Fibroblast of skin of left quadriceps (primary cell): ENCODE measurements around the gene HMCN1.

ENCODE experiments used
- DNase-seq, 2 experiments: peaks; one replicate each; pipeline ENCODE4 v3.0.0-alpha.2; 2013; ENCODE audit warnings: low read depth in 2 of 2

The HMCN1 gene

DNA sequence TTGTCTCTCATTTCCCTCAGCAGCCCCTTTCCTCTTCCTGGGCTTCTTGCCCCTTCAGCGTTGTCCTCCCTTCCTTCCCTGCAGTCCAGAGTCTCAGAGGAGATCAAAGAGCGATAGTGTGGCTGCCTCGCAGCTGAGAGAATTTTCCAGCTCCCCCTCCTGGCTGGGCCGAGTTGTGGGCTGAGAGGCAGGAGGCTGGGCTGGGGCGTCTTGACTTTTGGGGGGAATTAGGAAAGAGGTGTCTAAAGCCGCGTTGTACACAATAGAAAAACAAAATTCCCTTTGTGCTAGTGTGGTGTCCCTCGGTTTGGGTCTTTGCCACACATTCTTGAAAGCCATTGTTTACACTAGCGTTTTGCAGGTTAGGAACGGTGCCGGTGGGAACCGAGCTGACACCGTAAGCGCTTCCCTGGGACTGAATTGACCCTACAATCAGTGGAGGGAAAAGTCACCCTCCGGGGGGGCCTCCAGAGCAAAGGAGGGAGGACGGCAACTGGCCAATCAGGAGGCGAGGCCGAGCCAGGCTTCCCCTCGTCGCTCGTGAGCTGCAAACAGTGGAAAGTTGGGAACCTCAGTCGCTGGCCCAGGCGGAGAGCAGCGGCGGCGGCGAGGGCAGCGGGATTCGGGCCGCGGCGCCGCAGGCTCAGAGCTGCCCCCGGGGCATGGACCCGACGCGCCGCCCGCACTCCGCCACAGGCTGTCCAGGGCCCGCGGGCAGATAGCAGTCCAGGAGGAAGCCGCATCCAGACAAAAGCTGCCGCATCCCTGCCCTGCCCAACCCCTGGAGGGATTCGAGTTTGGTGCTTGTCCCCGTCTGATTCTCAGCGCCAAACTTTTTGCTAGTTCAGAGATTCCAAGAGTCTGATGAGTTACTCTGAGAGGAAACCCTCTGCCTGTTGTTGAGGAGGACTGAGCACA is at the start of gene HMCN1:
HMCN1 (plus strand) TSS at position 574 of the 918 bp plus-strand sequence. CDS start 389 bp downstream, outside the sequence.
- peak; percentile 51 to 55 for DNase-seq

DNA sequence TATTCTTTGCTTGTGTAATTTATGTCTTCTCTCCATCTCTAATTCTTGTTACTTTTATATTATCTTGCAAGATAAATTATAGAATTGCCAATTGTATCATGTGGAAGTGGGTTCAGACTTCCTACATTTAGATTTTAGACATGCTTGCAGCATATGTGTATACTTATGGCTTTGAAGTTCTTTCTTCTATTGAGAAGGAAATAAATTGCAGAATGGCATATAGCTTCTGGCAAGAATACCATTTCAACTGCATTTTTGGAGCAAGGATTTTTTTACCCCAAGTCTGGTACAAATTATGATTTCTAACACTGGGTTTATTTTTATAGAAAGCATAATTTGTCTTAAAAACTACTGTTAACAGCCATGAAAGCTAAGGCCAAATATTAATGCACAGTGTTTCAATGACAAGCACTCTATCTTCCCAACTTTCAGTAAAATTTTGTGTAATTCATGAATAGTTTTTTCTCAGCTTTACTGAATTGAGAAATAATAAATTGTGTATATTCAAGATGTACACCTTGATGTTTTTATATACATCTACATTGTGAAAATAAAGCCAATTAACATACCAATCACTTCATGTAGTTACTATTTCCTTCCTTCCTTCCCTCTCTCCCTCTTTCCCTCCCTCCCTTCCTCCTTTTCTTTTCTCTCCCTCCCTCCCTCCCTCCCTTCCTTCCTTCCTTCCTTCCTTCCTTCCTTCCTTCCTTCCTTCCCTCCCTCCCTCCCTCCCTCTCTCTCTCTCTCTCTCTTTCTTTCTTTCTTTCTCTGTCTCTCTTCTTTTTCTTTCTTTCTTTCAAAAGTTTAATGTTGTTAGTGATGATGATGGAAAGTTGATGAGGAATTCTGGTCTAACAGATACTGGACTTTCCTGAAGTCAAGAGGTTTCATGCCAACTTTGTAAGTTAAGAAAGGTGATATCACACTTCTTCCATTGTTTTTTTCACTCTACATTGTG is 47.1 kb upstream of the HMCN1 start:
- DNase-seq, result no peak

DNA sequence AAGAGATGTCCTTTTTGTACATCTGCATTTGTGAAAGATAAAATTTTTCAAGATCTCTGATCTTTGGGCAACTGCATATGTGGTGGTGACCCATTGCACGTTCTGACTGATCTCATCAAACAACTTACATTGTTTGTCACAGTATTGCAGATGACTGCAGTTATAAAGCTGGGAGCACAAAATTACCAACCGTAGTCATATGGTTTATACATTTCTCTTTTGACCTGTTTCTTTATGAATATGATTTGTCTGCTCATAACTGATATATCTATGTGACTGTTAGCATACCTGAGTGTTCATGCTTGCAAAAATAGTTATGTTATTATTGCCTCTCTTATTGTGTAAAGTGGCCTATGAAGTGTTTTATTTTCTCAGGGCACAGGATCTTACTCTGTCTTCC is 43.7 kb upstream of the HMCN1 start:
- no peak for DNase-seq

DNA sequence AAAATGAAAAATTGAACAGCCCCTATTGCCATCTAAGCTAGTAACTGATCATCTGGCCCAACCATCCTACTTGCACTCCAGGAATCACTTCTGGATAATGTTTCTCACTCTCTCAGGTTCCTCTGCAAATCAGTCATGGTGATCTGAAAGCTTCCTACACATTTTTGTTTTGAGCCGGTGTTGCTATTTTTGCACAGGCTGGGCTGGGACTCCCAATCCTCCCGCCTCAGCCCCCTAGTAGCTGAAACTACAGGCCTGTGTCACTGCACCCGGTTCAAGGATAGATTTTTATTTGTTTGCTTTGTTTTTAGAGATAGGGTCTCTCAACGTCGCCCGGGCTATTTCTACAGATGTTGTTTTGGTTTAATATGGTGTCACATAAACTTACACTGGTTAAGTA is 40.5 kb upstream of the HMCN1 start:
- DNase-seq, result no peak

DNA sequence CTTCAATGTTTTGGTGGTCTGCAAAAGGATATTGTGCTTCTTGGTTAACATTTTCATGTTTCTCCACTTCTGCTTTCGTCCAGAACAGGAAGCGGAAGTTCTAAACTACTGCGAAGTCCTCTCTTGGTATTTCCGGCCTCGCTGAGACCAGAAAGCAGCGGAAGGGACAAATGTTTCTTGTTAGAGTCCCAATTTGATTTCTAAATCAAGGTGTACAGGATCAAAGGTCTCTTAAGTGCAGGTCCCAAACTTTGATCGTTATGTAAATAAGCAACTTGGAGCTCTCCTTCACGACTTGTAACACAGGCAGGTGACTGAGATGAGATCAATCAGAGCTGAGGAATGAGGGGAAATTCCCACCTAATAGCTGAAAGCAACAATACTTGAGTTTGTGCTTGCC is 40.1 kb upstream of the HMCN1 start:
- no peak for DNase-seq

DNA sequence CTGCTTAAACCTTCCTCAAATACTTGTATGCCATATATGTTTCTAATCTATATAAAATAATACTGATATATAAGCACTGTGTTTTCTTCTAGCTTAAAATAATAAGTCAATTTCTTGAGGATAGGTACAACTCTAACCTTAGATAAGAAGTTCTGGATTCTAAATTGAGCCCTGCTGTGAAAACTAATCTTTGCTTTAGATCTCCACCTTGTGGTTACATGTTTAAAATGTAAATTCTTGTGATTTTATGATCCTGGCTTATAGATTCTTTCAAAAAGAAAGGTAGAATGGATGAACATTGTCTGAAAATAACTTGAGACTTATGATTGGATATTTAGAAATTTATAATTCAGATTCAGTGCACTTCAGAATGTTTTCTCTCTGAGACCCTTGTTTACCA is 38.9 kb upstream of the HMCN1 start:
- DNase-seq, result peak in 1 of 2 experiments; percentile 2

DNA sequence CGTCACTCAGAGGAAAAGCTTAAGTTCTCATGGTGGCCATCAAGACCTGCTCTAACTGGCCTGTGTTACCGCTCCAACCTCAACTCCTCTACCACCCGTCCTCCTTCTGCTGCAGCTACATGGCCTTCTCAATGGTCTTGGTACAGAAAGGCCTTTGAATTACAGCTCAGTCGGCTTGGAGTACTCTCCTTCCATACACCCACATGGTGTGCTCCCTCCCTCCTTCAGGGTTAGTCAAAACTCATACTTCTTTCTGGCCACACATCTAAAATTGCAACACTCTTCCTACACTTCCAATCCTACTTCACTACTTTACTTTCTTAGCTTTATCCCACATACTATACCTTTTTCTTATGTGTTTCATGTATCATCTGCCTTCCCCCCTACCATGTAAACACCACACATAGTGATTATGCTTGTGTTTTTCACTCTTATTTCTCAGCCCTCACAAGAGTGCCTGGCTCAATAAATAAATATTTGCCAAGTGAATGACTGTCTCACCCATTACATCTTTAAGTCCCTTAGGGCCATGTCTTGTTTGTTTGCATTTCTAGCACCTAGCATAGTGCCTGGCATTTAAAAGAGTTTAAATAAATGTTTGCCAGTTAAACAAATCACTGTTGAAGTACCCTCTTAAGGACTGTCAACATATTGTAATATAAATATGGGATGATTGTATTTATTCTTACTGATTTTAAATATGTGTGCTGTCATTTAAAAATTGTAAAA is 37.6 kb upstream of the HMCN1 start:
- no peak for DNase-seq

DNA sequence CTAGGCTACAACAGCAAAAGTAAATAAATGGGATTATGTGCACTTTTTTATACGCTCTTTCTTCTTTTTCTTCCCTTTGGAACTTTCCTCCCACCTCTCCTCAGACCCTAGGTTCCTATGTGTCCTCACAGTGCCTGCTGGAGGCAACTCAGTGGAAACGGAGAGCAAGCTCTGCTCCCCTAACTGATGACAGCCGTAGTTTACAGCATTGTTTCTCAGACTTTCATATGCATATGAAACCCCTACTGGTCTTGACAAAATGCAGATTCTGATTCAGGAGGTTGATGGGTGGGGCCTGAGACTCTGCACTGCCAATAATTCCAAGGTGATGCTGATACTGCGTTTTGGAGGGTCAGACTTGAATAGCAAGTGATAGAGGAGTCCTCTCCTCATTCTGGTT is 34.3 kb upstream of the HMCN1 start:
- DNase-seq, result no peak

DNA sequence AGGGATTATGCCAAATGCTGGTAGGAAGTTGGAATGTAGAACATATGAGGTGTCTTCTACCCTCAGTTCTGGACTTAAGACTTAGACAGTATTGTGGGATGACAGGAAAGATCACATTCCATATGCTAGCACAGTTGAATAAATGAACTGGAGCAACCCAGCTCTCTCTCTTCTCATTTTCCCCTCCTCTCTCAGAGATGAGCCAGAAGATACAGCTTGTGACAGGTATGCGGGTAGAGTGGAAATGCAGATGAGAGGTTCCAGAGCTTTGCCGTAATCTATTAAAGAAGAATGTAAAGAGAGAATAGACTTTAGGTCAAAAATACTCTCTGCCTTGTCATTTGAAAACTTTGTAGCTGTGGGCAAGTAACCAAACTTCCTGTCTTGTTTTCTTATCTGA is 32.5 kb upstream of the HMCN1 start:
- no peak for DNase-seq

DNA sequence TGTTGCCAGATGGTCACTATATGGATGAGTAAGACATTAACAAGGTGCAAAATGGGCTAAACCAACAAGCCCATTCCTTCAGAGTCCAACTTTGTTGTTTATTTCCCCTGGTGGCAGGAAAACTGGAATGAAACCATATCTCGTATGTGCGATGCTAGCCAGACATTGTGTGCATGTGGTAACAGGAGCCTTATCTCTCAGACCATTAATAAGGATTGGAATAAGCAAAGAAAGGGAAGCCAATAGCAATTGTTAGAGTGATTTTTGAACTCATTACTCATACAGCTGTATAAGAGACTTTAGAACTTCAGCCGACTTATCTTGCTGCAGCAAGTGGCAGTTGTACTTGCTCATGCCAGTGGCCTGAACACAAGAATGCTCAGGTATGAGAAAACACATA is 30.0 kb upstream of the HMCN1 start:
- DNase-seq, result no peak

DNA sequence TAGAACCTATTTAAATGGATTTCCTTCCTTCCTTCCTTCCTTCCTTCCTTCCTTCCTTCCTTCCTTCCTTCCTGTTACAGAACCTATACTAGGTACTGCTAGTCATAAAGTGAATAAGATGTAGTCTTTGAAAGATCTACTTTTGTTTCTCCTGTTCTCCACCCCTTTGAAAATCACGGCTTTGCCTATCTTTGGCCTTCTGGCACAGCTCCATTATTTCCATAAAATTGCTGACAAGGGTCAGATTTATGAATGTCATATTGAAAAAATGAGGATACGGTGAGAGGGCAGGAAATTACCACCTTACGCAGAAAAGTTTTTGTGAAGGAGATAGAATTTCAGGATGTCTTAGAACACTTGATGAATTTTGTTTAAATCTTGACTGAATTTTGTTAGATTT is 18.1 kb upstream of the HMCN1 start:
- DNase-seq, result no peak

DNA sequence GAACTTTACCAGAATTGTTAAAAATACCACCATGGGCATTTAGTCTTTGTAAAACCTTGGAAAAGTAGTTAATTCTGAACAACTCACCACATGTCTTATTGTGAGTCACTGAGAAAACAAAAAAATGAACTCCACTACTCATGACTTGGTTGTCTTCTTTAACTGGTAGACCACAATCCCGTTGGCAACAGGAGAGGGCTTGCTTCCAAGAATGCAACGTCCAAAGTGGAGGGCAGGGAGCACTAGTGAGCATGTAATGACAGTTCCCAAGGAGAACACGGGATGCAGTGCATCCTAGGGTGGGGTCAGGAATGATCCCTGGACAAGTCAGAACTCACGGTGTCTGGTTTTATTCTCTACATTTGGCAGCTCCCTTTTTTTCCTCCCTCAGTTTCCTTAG is 15.2 kb upstream of the HMCN1 start:
- peak; percentile 66 to 68 for DNase-seq

DNA sequence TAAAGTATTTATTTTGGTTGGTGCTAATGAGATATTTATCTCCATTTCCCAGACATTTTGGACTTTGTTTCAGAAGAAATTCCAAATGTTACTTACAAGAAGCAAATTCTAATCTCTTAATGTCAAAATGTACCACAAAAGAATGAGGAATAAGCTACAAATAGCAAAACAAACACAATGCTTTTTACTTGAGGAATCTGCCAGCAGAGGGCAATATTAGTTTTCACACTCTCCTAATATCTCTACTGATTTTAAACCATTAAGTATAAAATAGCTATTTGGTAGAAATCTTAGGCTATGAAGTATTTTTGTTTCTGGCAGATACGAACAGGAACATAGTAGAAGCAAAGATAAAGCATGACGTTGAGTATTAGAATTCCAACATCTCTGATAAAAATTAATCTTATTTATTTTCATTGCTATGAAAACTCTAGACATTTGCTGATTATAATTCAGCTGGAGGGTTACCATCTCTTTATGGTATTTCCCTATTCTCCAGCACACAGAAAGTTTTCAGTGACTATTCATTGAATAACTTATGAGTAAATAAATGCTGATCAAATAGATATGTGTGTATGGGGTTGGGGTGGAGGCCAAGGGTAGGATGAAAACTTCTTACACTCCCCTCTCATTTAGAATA is 13.4 kb upstream of the HMCN1 start:
- peak; percentile 40 to 52 for DNase-seq

DNA sequence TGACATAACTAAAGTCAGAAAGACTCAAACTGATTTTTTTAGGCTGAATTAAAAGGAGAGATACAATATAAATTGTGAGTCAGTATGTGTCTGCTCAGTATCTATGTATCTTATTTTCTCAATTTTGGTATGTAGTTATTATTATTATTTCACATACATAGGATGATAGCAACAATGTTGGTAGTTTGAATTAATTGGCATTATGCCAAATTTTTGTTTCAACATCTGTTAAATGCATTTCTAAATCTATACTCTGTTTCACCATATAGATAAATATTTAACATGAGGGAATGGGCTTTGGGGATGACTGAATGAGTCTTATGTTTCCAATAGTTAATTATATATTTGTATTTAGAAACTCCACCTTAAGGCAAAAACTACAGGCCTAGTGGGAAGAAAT is 12.6 kb upstream of the HMCN1 start:
- no peak for DNase-seq

DNA sequence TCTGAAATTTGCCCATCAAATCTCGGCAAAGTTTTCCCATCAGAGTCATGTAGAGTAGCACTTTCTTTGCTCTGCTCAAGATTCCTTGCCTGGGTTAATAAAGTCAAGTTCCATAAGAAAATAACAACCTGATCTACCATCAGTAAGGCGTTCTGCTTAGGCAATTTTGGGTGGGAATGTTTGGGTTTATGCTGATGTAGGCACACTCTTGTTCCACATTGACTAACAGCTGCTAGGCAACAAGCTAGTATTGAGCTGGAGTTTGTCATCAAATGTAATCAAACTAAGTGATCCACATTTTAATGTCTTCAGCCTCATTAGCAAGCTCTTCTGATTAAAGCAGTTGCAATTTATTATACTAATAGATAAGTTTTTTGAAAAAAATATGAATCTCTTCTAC is 12.1 kb upstream of the HMCN1 start:
- DNase-seq, result no peak

DNA sequence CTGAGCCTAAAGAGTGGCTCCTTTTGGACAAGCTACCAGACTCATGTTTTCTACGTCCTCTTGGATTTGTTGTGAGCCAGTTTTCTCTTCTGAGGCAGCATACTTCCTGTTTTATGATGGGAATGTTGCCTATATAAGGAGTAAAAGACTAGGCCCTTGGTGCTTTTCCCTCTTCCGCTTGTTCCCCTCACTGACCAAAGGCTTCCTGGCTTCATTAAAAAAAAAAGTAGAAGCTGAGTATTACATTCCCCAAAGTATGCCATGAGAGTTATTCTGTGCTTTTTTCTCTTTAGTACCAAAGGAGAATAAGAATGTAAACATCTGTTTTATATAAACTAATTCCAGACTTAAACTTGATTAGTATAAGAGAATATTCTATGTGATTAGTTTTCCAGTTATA is 6.5 kb upstream of the HMCN1 start:
- peak; percentile 14 to 16 for DNase-seq

DNA sequence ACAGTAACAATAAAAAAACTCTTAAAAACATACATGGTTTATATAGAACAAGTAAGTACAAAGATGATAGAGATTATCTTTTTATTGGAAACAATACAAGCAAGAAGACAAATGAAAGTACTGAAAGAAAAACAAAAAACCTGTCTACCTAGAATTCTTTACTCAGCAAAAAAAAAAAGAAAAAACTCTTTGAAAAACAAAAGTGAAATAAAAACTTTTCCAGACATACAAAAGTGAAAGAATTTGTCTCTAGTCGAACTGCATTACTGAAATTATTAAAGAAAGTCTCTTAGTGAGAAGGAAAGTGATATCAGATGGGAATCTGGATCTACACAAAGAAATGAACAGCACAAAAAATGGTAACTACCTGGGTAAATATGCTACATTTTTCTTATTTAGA is 2.7 kb upstream of the HMCN1 start:
- DNase-seq, result no peak

DNA sequence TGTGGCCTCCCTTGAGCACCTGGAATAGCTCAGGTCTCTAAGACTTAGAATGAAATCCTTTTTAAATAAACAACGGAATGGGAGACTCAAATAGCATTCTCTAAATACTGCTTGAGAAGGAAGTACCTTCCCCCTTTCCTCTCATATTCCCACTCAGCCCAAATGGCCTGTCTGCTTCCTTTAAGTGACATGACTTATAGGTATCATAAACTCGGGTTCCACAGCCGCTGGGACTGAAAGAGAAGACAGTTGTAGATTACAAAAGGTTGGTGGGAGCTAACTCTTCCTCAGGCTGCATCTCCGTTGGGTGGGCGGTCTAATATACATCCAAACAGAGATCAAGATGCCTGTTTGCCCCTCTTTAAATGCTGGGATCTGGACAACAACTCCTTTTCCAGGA is 1.2 kb upstream of the HMCN1 start:
- DNase-seq, result no peak

DNA sequence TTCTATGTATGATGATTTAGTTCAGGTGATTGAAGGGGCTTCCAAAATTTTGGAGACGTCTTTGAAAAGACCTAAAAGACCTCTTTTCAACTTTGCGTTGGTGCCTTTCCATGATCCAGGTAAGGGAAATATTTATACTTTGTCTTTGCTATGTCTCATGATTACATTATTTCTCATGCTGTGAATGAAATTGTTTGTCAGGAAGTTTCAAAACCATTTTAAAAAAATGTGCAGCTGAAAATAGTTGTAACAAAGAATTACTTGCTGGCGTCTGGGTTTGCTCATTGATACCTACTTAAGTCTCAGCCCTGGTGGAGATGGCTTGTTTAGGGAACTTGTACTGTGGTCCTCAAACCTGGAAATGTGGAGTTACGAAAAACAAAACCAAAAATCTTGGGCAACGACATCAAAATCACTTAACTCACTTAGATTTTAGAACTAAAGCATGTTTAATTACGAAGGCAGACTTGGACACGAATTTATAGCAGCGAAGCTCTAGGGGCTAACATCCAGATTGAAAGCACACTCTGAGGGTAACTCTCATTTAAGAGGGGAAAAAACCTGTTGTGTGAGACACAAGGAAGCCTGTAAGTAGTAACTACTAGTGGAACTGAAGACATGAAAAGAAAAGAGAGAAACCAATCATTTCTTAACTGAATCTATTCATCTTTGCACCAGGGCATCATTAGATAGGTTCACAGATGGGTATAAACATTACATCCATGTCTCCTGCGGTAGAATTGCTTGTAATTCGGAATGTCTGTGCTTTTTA is 924 bp downstream of the HMCN1 start:
- no peak for DNase-seq

DNA sequence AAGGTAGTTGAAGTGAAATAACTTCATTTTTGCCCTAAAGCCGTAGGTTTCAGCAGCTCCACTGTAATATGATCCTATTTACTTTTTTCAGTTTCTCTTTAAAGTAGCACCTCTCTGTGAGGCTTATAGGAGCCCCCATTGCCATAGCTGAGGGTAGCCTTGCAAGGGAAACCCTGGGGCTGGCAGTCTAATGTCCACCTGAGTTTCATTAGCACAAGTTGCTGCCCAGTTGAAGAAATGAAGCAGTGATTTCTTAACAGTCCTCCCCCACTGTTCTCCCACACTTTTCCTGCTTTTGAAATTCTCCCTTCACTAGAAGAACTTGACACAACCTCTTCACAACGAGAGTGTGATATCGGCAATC is 1.5 kb downstream of the HMCN1 start:
- no peak for DNase-seq

DNA sequence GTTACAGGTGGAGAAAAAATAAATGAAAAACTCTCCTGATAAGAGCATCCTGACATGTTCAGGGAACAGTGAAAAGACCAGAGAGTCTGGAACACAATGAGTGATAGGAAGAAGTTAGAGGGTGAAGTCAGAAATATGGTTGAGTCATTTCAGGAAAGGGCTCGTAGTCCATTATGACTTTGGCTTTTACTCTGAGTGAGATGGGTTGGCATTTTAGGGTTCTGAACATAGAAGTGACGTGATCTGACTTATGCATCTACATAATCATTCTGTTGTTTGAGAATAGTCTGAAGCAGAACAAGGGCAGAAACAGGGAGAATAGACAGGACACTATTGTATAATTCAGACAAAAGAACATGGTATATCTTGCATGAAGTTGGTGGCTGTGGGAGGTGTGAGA is 5.8 kb downstream of the HMCN1 start:
- DNase-seq, result no peak
